DMS114 treated with DMSO at 0.1 percent for 48 hours (cell line): ENCODE measurements around the gene RBM3.

ENCODE experiments used
- DNase-seq: peaks from one replicate; lab custom pipeline; 2025; ENCODE audit not compliant: unreplicated experiment; lab: John Stamatoyannopoulos, UW

The RBM3 gene

GRCh38 chrX:48576108-48576507 lies 1.8 kb downstream of the RBM3 start:
- DNase-seq = no peak

GRCh38 chrX:48578661-48579128 lies 4.4 kb downstream of the RBM3 start:
- no peak for DNase-seq

GRCh38 chrX:48579259-48579658 lies 5.0 kb downstream of the RBM3 start:
- no peak for DNase-seq

- no peak for DNase-seq
Measured at GRCh38 chrX:48580662-48581061, 6.4 kb downstream of the RBM3 start.

GRCh38 chrX:48584698-48585097 lies 10.4 kb downstream of the RBM3 start:
- DNase-seq = no peak

- DNase-seq = no peak
Measured at GRCh38 chrX:48589482-48590162, 15.3 kb downstream of the RBM3 start.

GRCh38 chrX:48590203-48591103 lies 16.2 kb downstream of the RBM3 start:
- DNase-seq = no peak

GRCh38 chrX:48591255-48591791 lies 17.0 kb downstream of the RBM3 start:
- DNase-seq = no peak

- DNase-seq = no peak
Measured at GRCh38 chrX:48592971-48593370, 18.7 kb downstream of the RBM3 start.

- DNase-seq = no peak
Measured at GRCh38 chrX:48595929-48596328, 21.6 kb downstream of the RBM3 start.

- peak; percentile 85 for DNase-seq
Measured at GRCh38 chrX:48597353-48598264, 23.3 kb downstream of the RBM3 start, which contains the start of gene WDR13. Gene WDR13, plus strand, starts transcription at chrX:48597492. Its CDS starts 505 bp downstream, at chrX:48597997.

- no peak for DNase-seq
Measured at GRCh38 chrX:48598614-48599013, 24.3 kb downstream of the RBM3 start.

GRCh38 chrX:48599341-48599740 lies 25.1 kb downstream of the RBM3 start:
- no peak for DNase-seq

GRCh38 chrX:48600226-48600625 lies 25.9 kb downstream of the RBM3 start:
- no peak for DNase-seq

- no peak for DNase-seq
Measured at GRCh38 chrX:48601741-48602394, 27.6 kb downstream of the RBM3 start.

GRCh38 chrX:48604701-48605100 lies 30.4 kb downstream of the RBM3 start:
- DNase-seq = no peak

- DNase-seq = no peak
Measured at GRCh38 chrX:48606091-48606490, 31.8 kb downstream of the RBM3 start.

GRCh38 chrX:48611703-48612102 lies 37.4 kb downstream of the RBM3 start:
- no peak for DNase-seq

- no peak for DNase-seq
Measured at GRCh38 chrX:48613502-48614160, 39.3 kb downstream of the RBM3 start.

GRCh38 chrX:48616576-48616975 lies 42.3 kb downstream of the RBM3 start:
- DNase-seq = no peak
